GM12878 (cell line): ENCODE results near the gene SORL1. TPM values are rescaled to one million over a fixed set of nuclear protein-coding genes. Genes with fewer than 3 reads are reported as not detected.

ENCODE experiments used
- ATAC-seq: fragments of 200-7000 bp; cut with Tn5 transposase; 3 replicates; pipeline ENCODE4 v1.9.1; 2020; ENCODE audit warnings: mild to moderate bottlenecking, moderate library complexity
- BruUV-seq: library from RNA; stranded (reverse); fragments of 400-500 nt; replicated peaks from 2 replicates; lab custom pipeline; 2021; lab: Mats Ljungman, UMichigan
- CTCF ChIA-PET: fragments of 300-600 bp; sonication (Branson Sonifier 250); formaldehyde crosslinking; extraction: SDS; loops from one replicate; lab custom pipeline; 2021; ENCODE audit warnings: inconsistent platforms; lab: Yijun Ruan, JAX
- POLR2A ChIA-PET: fragments of 350-600 bp; formaldehyde crosslinking; extraction: SDS; loops from one replicate; lab custom pipeline; 2021; ENCODE audit warnings: inconsistent platforms; lab: Charles Lee
- RAD21 ChIA-PET: fragments of 300-600 bp; sonication (Branson Sonifier 250); formaldehyde crosslinking; loops from one replicate; lab custom pipeline; 2023; ENCODE audit warnings: antibody characterized with exemption; ENCODE audit not compliant: unreplicated experiment; lab: Charles Lee
- SMC1A ChIA-PET: fragments of 300-600 bp; sonication (Branson Sonifier 250); formaldehyde crosslinking; loops from one replicate; lab custom pipeline; 2023; ENCODE audit not compliant: unreplicated experiment, uncharacterized antibody; lab: Charles Lee
- DNase-seq: peaks from one replicate; pipeline ENCODE4 v3.0.0-alpha.2; 2011; ENCODE audit warnings: low read depth, low spot score
- FAIRE-seq: peaks from 3 replicates; lab custom pipeline; 2011; peaks lifted over from hg19 to GRCh38; lab: Jason Lieb, UNC
- H2AFZ ChIP-seq: 2 replicates; pipeline ENCODE4 v1.6.0; 2011; ENCODE audit warnings: low read depth, low read length, control low read depth; ENCODE audit not compliant: control insufficient read depth
- H3K27ac ChIP-seq: 2 replicates; pipeline ENCODE4 v1.5.1; 2011; ENCODE audit warnings: control low read depth; ENCODE audit not compliant: control insufficient read depth, insufficient read depth
- H3K27me3 ChIP-seq, 2 experiments: replicated peaks in 1 of 2; 2 replicates each; pipeline versions ENCODE4 v1.6.0 to v1.6.1; 2011; ENCODE audit warnings: low read length in 1 of 2; ENCODE audit not compliant: control insufficient read depth in 2 of 2, insufficient read depth in 2 of 2
- H3K36me3 ChIP-seq, 2 experiments: 2 replicates each; pipeline ENCODE4 v1.5.1; 2011; ENCODE audit warnings: low read length in 1 of 2; ENCODE audit not compliant: control insufficient read depth in 2 of 2, insufficient read depth in 2 of 2
- H3K4me1 ChIP-seq: 2 replicates; pipeline ENCODE4 v1.6.1; 2011; ENCODE audit warnings: mild to moderate bottlenecking, low read length, moderate library complexity, mixed read lengths; ENCODE audit not compliant: control insufficient read depth, insufficient read depth
- H3K4me2 ChIP-seq: 2 replicates; pipeline ENCODE4 v1.6.0; 2011; ENCODE audit warnings: control low read depth; ENCODE audit not compliant: control insufficient read depth, insufficient read depth
- H3K4me3 ChIP-seq: fragments of 200-600 bp; sonication (generic); 2 replicates; pipeline ENCODE4 v1.5.1; 2016
- H3K79me2 ChIP-seq: 2 replicates; pipeline ENCODE4 v1.6.0; 2011; ENCODE audit warnings: low read length; ENCODE audit not compliant: control insufficient read depth, insufficient read depth
- H3K9ac ChIP-seq: 2 replicates; pipeline ENCODE4 v1.8.0; 2011; ENCODE audit warnings: low read length, control low read depth, mixed read lengths; ENCODE audit not compliant: control insufficient read depth, insufficient read depth
- H3K9me3 ChIP-seq: replicated peaks from 3 replicates; pipeline ENCODE4 v1.5.1; 2011; ENCODE audit warnings: mild to moderate bottlenecking, low read length; ENCODE audit not compliant: control insufficient read depth, insufficient read depth
- H4K20me1 ChIP-seq: 2 replicates; pipeline ENCODE4 v1.6.0; 2011; ENCODE audit not compliant: control insufficient read depth, insufficient read depth
- CHD4 ChIP-seq: fragments of 200-600 bp; sonication (generic); IDR thresholded peaks from 2 replicates; pipeline ENCODE4 v1.6.1; 2016; ENCODE audit warnings: mild to moderate bottlenecking
- CREB1 ChIP-seq: IDR thresholded peaks from 2 replicates; pipeline ENCODE4 v1.6.1; 2012; ENCODE audit warnings: low read depth, mild to moderate bottlenecking, inconsistent platforms
- ESRRA ChIP-seq: IDR thresholded peaks from 2 replicates; pipeline ENCODE4 v1.6.1; 2012; ENCODE audit warnings: mild to moderate bottlenecking, low read length, improper control_type of control experiment
- ETV6 ChIP-seq, 2 experiments: fragments of 450-650 bp in 1 of 2; IDR thresholded peaks in 1 of 2; conservative IDR thresholded peaks in 1 of 2; 2 replicates each; pipeline ENCODE4 v1.6.1; 2014; ENCODE audit warnings: antibody characterized with exemption in 1 of 2, borderline replicate concordance in 1 of 2, low read depth in 1 of 2, mild to moderate bottlenecking in 1 of 2, moderate library complexity in 1 of 2
- FOXK2 ChIP-seq: fragments of 450-650 bp; IDR thresholded peaks from 2 replicates; pipeline ENCODE4 v1.6.1; 2017; ENCODE audit warnings: mild to moderate bottlenecking, moderate library complexity
- GATAD2B ChIP-seq: fragments of 450-650 bp; conservative IDR thresholded peaks from 2 replicates; pipeline ENCODE4 v1.6.1; 2017; ENCODE audit warnings: low read depth, mild to moderate bottlenecking, moderate library complexity
- IKZF2 ChIP-seq, 2 experiments: fragments of 450-650 bp; IDR thresholded peaks; 2 replicates each; pipeline ENCODE4 v1.6.1; 2017; ENCODE audit warnings: mild to moderate bottlenecking in 2 of 2, moderate library complexity in 2 of 2
- NFIC ChIP-seq: IDR thresholded peaks from 2 replicates; pipeline ENCODE4 v1.6.1; 2012; ENCODE audit warnings: low read depth, mild to moderate bottlenecking, inconsistent platforms, low read length, moderate library complexity
- NR2C1 ChIP-seq: fragments of 450-650 bp; IDR thresholded peaks from 2 replicates; pipeline ENCODE4 v1.6.1; 2017; ENCODE audit warnings: antibody characterized with exemption, mild to moderate bottlenecking, moderate library complexity
- PAX8 ChIP-seq: fragments of 450-650 bp; IDR thresholded peaks from 2 replicates; pipeline ENCODE4 v1.6.1; 2017; ENCODE audit warnings: mild to moderate bottlenecking, moderate library complexity
- POLR2AphosphoS5 ChIP-seq: IDR thresholded peaks from 2 replicates; pipeline ENCODE4 v1.6.1; 2011; ENCODE audit warnings: mild to moderate bottlenecking, low read length, inconsistent platforms
- SPI1 ChIP-seq: IDR thresholded peaks from 2 replicates; pipeline ENCODE4 v1.6.1; 2011; ENCODE audit warnings: low read depth, mild to moderate bottlenecking, low read length, moderate library complexity, borderline replicate concordance; ENCODE audit not compliant: insufficient read depth
- SRF ChIP-seq, 2 experiments: IDR thresholded peaks; 2 replicates each; pipeline ENCODE4 v1.6.1; 2011; ENCODE audit warnings: low read depth in 2 of 2, low read length in 2 of 2, mild to moderate bottlenecking in 1 of 2, moderate library complexity in 1 of 2
- STAT1 ChIP-seq: fragments of 450-650 bp; conservative IDR thresholded peaks from 2 replicates; pipeline ENCODE4 v1.6.1; 2014; ENCODE audit warnings: antibody characterized with exemption, mild to moderate bottlenecking
- TARDBP ChIP-seq: IDR thresholded peaks from 2 replicates; pipeline ENCODE4 v1.6.1; 2016; ENCODE audit warnings: borderline replicate concordance
- TBL1XR1 ChIP-seq: IDR thresholded peaks from 2 replicates; pipeline ENCODE4 v1.6.1; 2012; ENCODE audit warnings: low read depth, low read length, improper control_type of control experiment
- TCF3 ChIP-seq: IDR thresholded peaks from 2 replicates; pipeline ENCODE4 v1.6.1; 2012; ENCODE audit warnings: low read depth, mild to moderate bottlenecking, low read length, borderline replicate concordance; ENCODE audit not compliant: insufficient read depth
- ZBED1 ChIP-seq: IDR thresholded peaks from 2 replicates; pipeline ENCODE4 v1.6.1; 2016; ENCODE audit warnings: borderline replicate concordance
- ZNF622 ChIP-seq: fragments of 450-650 bp; IDR thresholded peaks from 2 replicates; pipeline ENCODE4 v1.6.1; 2017; ENCODE audit warnings: mild to moderate bottlenecking, inconsistent platforms
- WGBS: methylation state at CpG from one replicate; pipeline ENCODE4 v1.1.6; 2016; ENCODE audit warnings: low lambda C conversion rate; ENCODE audit not compliant: insufficient replicate concordance, insufficient coverage; ENCODE audit errors: missing lambda C conversion rate; 5-methylcytosine and 5-hydroxymethylcytosine counted together
- in situ Hi-C: fragments of 300-500 bp; cut with MboI; formaldehyde crosslinking; loops from 9 replicates; pipeline ENCODE4 v1.14.3; 2018; ENCODE audit warnings: mixed read lengths
- intact Hi-C: fragments of 100-400 bp; cut with micrococcal nuclease; formaldehyde crosslinking; loops from one replicate; pipeline ENCODE4 v1.14.2; 2022; ENCODE audit not compliant: unreplicated experiment
- polyA plus RNA-seq, 11 experiments: library from polyadenylated mRNA; depleted of rRNA in 4 of 11; unstranded in 6 of 11; stranded (reverse) in 5 of 11; fragments of >200 nt; fragmentation: Nextera tagmentation in 4 of 11; fragmentation: Illumina TruSeq in 1 of 11; extraction: Ambion mirVana in 4 of 11; extraction: Trizol in 1 of 11; gene quantifications; 1 replicate in 1 of 11; 2 replicates in 10 of 11; pipeline versions ENCODE4 v1.2.1 to v1.2.3, GENCODE V29; 2011 to 2016; ENCODE audit warnings: inconsistent platforms in 2 of 11, missing spikeins in 2 of 11, low read depth in 1 of 11
- total RNA-seq, 4 experiments: library from RNA; depleted of rRNA in 3 of 4; stranded (reverse); fragments of >200 nt in 3 of 4; fragmentation: Illumina TruSeq in 1 of 4; extraction: Trizol in 1 of 4; gene quantifications; 2 replicates each; pipeline versions ENCODE4 v1.2.1 to v1.2.3, GENCODE V29; 2013 to 2021
- TF ChIP-seq, protein P1 (sequence below): fragments of 450-650 bp; IDR thresholded peaks from 2 replicates; pipeline ENCODE4 v1.6.1; 2017; ENCODE audit warnings: mild to moderate bottlenecking, moderate library complexity
- TF ChIP-seq, protein P2 (sequence below): fragments of 150-350 bp; IDR thresholded peaks from 2 replicates; pipeline ENCODE4 v1.6.1; 2014; ENCODE audit warnings: mild to moderate bottlenecking, low read depth, low read length

SORL1 gene
- total and polyA plus RNA-seq, 10 of the 15 experiments (the other 5 are each of a cell fraction or from before 2014, with no cell fraction given), result 20.2 to 107 (median 59.9) TPM

DNA sequence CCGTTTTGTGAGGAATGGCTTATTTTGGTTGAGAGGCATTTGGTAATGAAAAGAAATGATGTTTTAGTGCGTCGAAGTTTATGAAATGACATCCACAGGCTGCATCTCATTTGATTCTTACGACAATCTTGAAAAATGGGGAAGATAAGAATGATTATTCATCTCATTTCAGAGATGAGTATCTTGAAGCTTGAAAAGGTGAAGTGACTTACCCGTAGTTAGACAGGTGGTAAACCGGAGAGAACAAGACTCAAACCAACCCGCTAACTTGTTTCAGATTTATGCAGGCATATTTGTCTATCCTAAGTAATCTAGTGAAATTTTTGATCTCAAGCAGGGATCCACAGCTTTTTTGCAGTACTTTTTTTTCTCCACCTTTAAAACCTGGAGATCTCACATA is 9.7 kb downstream of the SORL1 start:
- H3K4me1 ChIP-seq, result peaks cover 75% of the 10 kb centered on the region
- peak overlapping the region; percentile 83 for H3K27ac ChIP-seq
- intact Hi-C loops (loop anchor here (5.0 kb wide), 2 partner anchors 75 to 225 kb away; no protein-coding TSS in a partner anchor), in situ Hi-C loops (loop anchor here (25.0 kb wide), 1 partner anchor 1600 kb away; the partner anchor contains the start of gene HSPA8)
- H3K36me3 ChIP-seq, result peaks cover 3 to 6% of the 10 kb centered on the region in 2 experiments; a peak in 2 of 4 replicates
- ChIA-PET POLR2A (interaction anchor here (0.8 to 7.9 kb wide), 4 partner anchors 11 to 133 kb away, joined by 3 to 86 read pairs (median 6); partner anchors contain the start of genes SORL1 and SORL1-AS1), RAD21 (interaction anchor here (0.8 to 10.9 kb wide), 13 partner anchors 8 to 130 kb away, joined by 3 to 232 read pairs (median 7); partner anchors contain the start of genes SORL1 and SORL1-AS1), SMC1A (interaction anchor here (0.8 to 15.0 kb wide), 21 partner anchors 15 to 140 kb away, joined by 3 to 266 read pairs (median 4); partner anchors contain the start of genes SORL1 and SORL1-AS1), CTCF (interaction anchor here (1.0 to 3.9 kb wide), 4 partner anchors 11 to 125 kb away, joined by 3 to 31 read pairs (median 8); partner anchors contain the start of genes SORL1 and SORL1-AS1)
- H3K4me3 ChIP-seq, result peak overlapping the region; percentile 57; the same call in 1 of the 2 replicates
- no peaks in the 10 kb centered on the region for H3K27me3 ChIP-seq
- WGBS, result 28% methylated on average over 7 of the region's 7 CpGs
- no peak for TF ChIP-seq TCF3
- no peak for TF ChIP-seq PAX8
- TF ChIP-seq SPI1, result no peak
- no peak for TF ChIP-seq STAT1
- no peak for TF ChIP-seq ZBED1
- TF ChIP-seq, protein P1, sequence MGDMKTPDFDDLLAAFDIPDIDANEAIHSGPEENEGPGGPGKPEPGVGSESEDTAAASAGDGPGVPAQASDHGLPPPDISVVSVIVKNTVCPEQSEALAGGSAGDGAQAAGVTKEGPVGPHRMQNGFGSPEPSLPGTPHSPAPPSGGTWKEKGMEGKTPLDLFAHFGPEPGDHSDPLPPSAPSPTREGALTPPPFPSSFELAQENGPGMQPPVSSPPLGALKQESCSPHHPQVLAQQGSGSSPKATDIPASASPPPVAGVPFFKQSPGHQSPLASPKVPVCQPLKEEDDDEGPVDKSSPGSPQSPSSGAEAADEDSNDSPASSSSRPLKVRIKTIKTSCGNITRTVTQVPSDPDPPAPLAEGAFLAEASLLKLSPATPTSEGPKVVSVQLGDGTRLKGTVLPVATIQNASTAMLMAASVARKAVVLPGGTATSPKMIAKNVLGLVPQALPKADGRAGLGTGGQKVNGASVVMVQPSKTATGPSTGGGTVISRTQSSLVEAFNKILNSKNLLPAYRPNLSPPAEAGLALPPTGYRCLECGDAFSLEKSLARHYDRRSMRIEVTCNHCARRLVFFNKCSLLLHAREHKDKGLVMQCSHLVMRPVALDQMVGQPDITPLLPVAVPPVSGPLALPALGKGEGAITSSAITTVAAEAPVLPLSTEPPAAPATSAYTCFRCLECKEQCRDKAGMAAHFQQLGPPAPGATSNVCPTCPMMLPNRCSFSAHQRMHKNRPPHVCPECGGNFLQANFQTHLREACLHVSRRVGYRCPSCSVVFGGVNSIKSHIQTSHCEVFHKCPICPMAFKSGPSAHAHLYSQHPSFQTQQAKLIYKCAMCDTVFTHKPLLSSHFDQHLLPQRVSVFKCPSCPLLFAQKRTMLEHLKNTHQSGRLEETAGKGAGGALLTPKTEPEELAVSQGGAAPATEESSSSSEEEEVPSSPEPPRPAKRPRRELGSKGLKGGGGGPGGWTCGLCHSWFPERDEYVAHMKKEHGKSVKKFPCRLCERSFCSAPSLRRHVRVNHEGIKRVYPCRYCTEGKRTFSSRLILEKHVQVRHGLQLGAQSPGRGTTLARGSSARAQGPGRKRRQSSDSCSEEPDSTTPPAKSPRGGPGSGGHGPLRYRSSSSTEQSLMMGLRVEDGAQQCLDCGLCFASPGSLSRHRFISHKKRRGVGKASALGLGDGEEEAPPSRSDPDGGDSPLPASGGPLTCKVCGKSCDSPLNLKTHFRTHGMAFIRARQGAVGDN, result peak; percentile 34; the same call in 1 of the 2 replicates
- no peak for TF ChIP-seq ZNF622
- TF ChIP-seq POLR2AphosphoS5, result no peak
- TF ChIP-seq ETV6 (conservative IDR thresholded peaks at IDR 0.05 in 1 of 2, IDR thresholded peaks at IDR 0.05 in 1 of 2; ENCODE audit: borderline replicate concordance in 1 of 2, low read depth in 1 of 2), result no peak
- TF ChIP-seq TBL1XR1, result no peak
- no peak for TF ChIP-seq GATAD2B
- TF ChIP-seq NFIC, result 0 out of 2 replicates have a peak, but pooled peaks have one; percentile 16
- TF ChIP-seq NR2C1, result no peak
- no peak for TF ChIP-seq ESRRA
- TF ChIP-seq CHD4, result no peak
- TF ChIP-seq TARDBP, result no peak
- no peak for TF ChIP-seq FOXK2
- no peak for TF ChIP-seq SRF (IDR thresholded peaks at IDR 0.05; ENCODE audit: low read depth in 2 of 2, low read length in 2 of 2)
- no peak for TF ChIP-seq IKZF2 (IDR thresholded peaks at IDR 0.05)
- TF ChIP-seq, protein P2, sequence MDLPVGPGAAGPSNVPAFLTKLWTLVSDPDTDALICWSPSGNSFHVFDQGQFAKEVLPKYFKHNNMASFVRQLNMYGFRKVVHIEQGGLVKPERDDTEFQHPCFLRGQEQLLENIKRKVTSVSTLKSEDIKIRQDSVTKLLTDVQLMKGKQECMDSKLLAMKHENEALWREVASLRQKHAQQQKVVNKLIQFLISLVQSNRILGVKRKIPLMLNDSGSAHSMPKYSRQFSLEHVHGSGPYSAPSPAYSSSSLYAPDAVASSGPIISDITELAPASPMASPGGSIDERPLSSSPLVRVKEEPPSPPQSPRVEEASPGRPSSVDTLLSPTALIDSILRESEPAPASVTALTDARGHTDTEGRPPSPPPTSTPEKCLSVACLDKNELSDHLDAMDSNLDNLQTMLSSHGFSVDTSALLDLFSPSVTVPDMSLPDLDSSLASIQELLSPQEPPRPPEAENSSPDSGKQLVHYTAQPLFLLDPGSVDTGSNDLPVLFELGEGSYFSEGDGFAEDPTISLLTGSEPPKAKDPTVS, result no peak
- peak; percentile 49 for TF ChIP-seq CREB1
- H4K20me1 ChIP-seq, result no peaks in the 10 kb centered on the region
- H3K4me2 ChIP-seq, result peak overlapping the region; percentile 50
- peak overlapping the region; percentile 72 for H3K9ac ChIP-seq
- FAIRE-seq, result no peak
- ATAC-seq, result no peak
- peaks cover 96% of the 10 kb centered on the region for H3K79me2 ChIP-seq
- no peak for DNase-seq
- H2AFZ ChIP-seq, result no peak overlapping the region
- H3K9me3 ChIP-seq, result no peaks in the 10 kb centered on the region
- BruUV-seq, result no TSS peak
